ENCODE data around the gene BACH2. TPM values are rescaled to one million over a fixed set of nuclear protein-coding genes. Genes with fewer than 3 reads are reported as not detected.

Gene BACH2
- total RNA-seq, 2 donors from 2014 or later = 5.2 to 5.7 TPM

- WGBS = 75% methylated on average over 2 of the region's 2 CpGs
- no peak overlapping the region for H3K27ac ChIP-seq
- no peaks in the 10 kb centered on the region for H3K27me3 ChIP-seq (replicated peaks; ENCODE audit: insufficient read depth)
- TF ChIP-seq CTCF (IDR thresholded peaks at IDR 0.05) = no peak
- TF ChIP-seq POLR2A (IDR thresholded peaks at IDR 0.05) = no peak
- TF ChIP-seq POLR2AphosphoS5 (IDR thresholded peaks at IDR 0.05) = no peak
- intact Hi-C loops (cut with DNase I) = no loop called here
- no peak overlapping the region for H3K4me3 ChIP-seq
- H3K4me1 ChIP-seq (replicated peaks) = no peaks in the 10 kb centered on the region
- H3K9me3 ChIP-seq = no peaks in the 10 kb centered on the region
- no peak for DNase-seq (ENCODE audit: low spot score)
- no peaks in the 10 kb centered on the region for H3K36me3 ChIP-seq
These were observed 70.4 kb downstream of the BACH2 start for GRCh38 chr6:90226257-90226656.

DNA sequence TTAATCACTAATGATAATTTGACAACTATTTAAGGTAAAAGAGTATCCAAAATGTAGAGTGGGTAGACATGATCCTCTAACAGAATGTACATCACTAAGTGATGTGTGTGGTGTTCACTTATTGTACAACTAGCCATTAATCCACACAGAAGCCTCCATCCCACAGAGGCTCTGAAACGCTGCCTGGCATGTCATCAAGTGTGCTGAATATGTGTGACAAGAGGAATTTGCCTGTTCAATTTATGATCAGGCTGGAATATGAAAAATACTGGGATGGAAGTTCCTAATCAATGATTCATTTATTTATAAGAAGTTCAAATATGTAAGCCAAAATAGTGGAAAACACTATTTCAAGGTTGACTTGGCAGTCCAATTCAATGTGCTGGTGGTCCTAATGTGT is 72.4 kb downstream of the BACH2 start:
- intact Hi-C loops (cut with DNase I) = loop anchor here (5.0 kb wide), 1 partner anchor 143 kb away; no protein-coding TSS in a partner anchor
- H3K4me1 ChIP-seq (replicated peaks) = peaks cover 3% of the 10 kb centered on the region

GRCh38 chr6:90222724-90223198 is 73.9 kb downstream of the BACH2 start:
- 91% methylated on average over 10 of the region's 10 CpGs for WGBS
- no peak for DNase-seq (ENCODE audit: low spot score)
- Histone ChIP-seq H3K36me3 (no peaks in the 10 kb centered on the region), H3K27me3 (replicated peaks; ENCODE audit: insufficient read depth) (no peaks in the 10 kb centered on the region), H3K9me3 (no peaks in the 10 kb centered on the region), H3K4me1 (replicated peaks) (peaks cover 13% of the 10 kb centered on the region), H3K27ac (no peak overlapping the region), H3K4me3 (no peak overlapping the region)
- TF ChIP-seq POLR2A (IDR thresholded peaks at IDR 0.05) = no peak
- no peak for TF ChIP-seq CTCF (IDR thresholded peaks at IDR 0.05)
- intact Hi-C loops (cut with DNase I) = loop anchor here (5.0 kb wide), 1 partner anchor 145 kb away; no protein-coding TSS in a partner anchor

More for the DNA sequence above, 72.4 kb downstream of the BACH2 start:
- Histone ChIP-seq H3K27ac (no peak overlapping the region), H3K9me3 (no peaks in the 10 kb centered on the region), H3K4me3 (no peak overlapping the region), H3K27me3 (replicated peaks; ENCODE audit: insufficient read depth) (no peaks in the 10 kb centered on the region), H3K36me3 (no peaks in the 10 kb centered on the region)
- TF ChIP-seq POLR2AphosphoS5 (IDR thresholded peaks at IDR 0.05) (no peak), POLR2A (IDR thresholded peaks at IDR 0.05) (no peak), CTCF (IDR thresholded peaks at IDR 0.05) (no peak)
- WGBS = 57% methylated on average over 1 of the region's 1 CpG
- DNase-seq (ENCODE audit: low spot score) = no peak

DNA sequence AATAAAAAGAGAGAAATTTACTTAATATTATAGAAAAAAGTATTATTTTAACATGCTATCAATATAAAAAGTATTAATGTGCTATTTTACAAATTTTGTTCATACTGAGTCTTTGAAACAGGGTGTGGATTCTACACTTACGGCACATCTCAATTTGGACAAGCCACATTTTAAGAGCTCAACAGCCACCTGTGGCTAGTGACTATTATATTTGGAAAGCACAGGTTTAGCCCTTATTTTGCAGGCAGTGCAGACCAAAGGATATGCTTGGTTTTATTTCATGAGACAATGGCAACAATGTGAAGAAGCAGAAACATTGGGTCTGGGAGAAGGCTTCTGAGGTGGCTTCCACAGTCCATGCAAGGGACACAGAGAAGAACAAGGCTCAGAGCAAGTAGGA is 74.6 kb downstream of the BACH2 start:
- H3K9me3 ChIP-seq = no peaks in the 10 kb centered on the region
- H3K4me1 ChIP-seq (replicated peaks) = peaks cover 14% of the 10 kb centered on the region
- intact Hi-C loops (cut with DNase I) = loop anchor here (5.0 kb wide), 1 partner anchor 145 kb away; no protein-coding TSS in a partner anchor
- 97% methylated on average over 1 of the region's 1 CpG for WGBS
- no peaks in the 10 kb centered on the region for H3K36me3 ChIP-seq
- H3K27ac ChIP-seq = no peak overlapping the region
- no peak overlapping the region for H3K4me3 ChIP-seq
- TF ChIP-seq POLR2A (IDR thresholded peaks at IDR 0.05) = no peak
- no peak for TF ChIP-seq CTCF (IDR thresholded peaks at IDR 0.05)
- TF ChIP-seq POLR2AphosphoS5 (IDR thresholded peaks at IDR 0.05) = no peak
- DNase-seq (ENCODE audit: low spot score) = no peak
- H3K27me3 ChIP-seq (replicated peaks; ENCODE audit: insufficient read depth) = no peaks in the 10 kb centered on the region

DNA sequence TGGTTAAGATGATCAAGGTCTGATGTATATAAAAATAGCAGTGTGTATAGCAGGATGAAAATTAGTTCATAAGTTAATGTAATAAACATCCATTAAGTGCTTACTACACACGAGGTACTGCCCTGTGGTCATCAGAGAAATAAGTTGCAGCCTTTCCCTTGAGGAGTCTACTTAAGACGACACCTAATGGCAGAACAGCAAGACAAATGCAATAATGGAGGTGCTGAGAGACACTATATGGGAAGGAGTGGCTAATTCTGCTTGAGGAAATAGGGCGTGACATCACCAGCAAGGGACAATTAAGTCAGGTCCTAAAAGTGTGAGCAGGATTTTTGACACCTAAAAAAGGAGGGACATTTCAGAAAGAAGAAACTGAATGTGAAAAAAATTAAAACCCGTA is 75.2 kb downstream of the BACH2 start:
- H3K27ac ChIP-seq = no peak overlapping the region
- intact Hi-C loops (cut with DNase I) = loop anchor here (5.0 kb wide), 1 partner anchor 146 kb away; no protein-coding TSS in a partner anchor
- H3K4me1 ChIP-seq (replicated peaks) = peaks cover 14% of the 10 kb centered on the region

More for the DNA sequence above, 75.2 kb downstream of the BACH2 start:
- Histone ChIP-seq H3K4me3 (no peak overlapping the region), H3K27me3 (replicated peaks; ENCODE audit: insufficient read depth) (no peaks in the 10 kb centered on the region), H3K36me3 (no peaks in the 10 kb centered on the region), H3K9me3 (no peaks in the 10 kb centered on the region)
- 95% methylated on average over 4 of the region's 4 CpGs for WGBS
- TF ChIP-seq POLR2A (IDR thresholded peaks at IDR 0.05) (no peak), CTCF (IDR thresholded peaks at IDR 0.05) (no peak), POLR2AphosphoS5 (IDR thresholded peaks at IDR 0.05) (no peak)
- no peak for DNase-seq (ENCODE audit: low spot score)
